A204.1 (cell line): Measurements from ENCODE around the gene TNNT3.
"Not testable (repeated sequence)": the region's sequence is repeated elsewhere in the genome, so short reads cannot be mapped to it uniquely, and the experiment has no call there.

Experiments
- FAIRE-seq: peaks from 2 replicates; lab custom pipeline; 2012; peaks lifted over from hg19 to GRCh38; lab: Jason Lieb, UNC

Gene TNNT3

GRCh38 chr11:1919391-1920127 lies at the start of gene TNNT3:
TSS of gene TNNT3 (plus strand) at chr11:1919703. CDS start at chr11:1922875, 3,172 bp downstream.
- FAIRE-seq: no peak

DNA sequence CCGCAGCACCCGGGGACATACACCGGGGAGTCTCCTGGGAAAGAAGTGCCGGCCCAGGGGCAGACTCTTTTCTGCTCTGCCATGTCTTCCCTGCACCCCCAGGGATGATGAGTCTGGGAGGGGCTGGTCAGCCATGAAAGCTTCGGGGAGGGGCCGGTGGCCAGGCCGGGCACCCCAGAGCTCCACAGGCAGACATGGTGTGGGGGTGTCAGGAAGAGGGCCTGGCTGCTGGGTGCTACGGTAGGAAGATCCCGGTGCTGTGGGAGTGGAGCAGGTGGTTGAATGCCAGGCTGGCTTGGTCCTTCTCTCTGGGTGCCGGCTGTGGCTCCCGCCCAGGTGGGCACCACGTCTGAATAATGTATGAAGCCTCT lies 49.2 kb upstream of the TNNT3 start:
- no peak for FAIRE-seq

GRCh38 chr11:1870721-1871466 lies 48.6 kb upstream of the TNNT3 start:
- FAIRE-seq: no peak

DNA sequence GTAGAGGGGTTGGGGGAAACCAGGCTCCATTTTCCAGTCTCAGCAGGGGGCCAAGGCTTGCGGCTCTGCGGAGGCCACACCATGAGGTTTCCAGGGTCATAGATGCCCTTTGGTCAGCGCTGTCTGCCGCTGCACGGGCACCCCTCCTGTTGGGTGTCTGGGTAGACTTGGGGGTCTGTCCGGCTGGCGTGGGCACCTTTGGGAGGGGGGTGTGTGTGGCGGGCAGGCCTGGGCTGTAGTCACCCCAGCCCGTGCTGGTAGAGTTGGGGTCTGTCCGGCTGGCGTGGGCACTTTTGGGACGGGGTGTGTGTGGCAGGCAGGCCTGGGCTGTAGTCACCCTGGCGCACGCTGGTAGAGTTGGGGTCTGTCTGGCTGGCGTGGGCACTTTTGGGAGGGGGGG lies 48.0 kb upstream of the TNNT3 start:
- no peak for FAIRE-seq

DNA sequence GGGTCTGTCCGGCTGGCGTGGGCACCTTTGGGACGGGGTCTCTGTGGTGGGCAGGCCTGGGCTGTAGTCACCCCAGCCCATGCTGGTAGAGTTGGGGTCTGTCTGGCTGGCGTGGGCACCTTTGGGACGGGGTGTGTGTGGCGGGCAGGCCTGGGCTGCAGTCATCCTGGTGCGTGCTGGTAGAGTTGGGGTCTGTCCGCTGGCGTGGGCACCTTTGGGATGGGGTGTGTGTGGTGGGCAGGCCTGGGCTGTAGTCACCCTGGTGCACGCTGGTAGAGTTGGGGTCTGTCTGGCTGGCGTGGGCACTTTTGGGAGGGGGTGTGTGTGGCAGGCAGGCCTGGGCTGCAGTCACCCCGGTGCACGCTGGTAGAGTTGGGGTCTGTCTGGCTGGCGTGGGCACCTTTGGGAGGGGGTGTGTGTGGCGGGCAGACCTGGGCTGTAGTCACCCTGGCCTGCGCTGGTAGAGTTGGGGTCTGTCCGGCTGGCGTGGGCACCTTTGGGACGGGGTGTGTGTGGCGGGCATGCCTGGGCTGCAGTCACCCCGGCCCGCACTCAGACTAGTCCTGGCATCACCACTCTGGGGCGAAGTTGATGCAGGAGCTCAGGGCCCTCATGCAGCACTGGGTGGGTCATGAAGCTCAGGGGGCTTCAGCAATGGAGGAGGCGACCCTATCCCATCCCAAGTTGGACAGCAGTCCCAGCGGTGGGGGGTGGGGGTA lies 47.1 kb upstream of the TNNT3 start:
- no peak for FAIRE-seq

- no peak for FAIRE-seq
These were observed 46.3 kb upstream of the TNNT3 start for GRCh38 chr11:1873048-1873812.

DNA sequence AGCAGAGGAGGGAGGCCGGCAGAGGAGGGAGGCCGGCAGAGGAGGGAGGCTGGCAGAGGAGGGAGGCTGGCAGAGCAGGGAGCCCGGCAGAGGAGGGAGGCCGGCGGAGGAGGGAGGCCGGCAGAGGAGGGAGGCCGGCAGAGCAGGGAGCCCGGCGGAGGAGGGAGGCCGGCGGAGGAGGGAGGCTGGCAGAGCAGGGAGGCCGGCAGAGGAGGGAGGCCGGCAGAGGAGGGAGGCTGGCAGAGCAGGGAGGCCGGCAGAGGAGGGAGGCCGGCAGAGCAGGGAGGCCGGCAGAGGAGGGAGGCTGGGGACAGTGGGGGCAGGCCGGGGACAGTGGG lies 45.7 kb upstream of the TNNT3 start:
- FAIRE-seq: not testable (repeated sequence)

DNA sequence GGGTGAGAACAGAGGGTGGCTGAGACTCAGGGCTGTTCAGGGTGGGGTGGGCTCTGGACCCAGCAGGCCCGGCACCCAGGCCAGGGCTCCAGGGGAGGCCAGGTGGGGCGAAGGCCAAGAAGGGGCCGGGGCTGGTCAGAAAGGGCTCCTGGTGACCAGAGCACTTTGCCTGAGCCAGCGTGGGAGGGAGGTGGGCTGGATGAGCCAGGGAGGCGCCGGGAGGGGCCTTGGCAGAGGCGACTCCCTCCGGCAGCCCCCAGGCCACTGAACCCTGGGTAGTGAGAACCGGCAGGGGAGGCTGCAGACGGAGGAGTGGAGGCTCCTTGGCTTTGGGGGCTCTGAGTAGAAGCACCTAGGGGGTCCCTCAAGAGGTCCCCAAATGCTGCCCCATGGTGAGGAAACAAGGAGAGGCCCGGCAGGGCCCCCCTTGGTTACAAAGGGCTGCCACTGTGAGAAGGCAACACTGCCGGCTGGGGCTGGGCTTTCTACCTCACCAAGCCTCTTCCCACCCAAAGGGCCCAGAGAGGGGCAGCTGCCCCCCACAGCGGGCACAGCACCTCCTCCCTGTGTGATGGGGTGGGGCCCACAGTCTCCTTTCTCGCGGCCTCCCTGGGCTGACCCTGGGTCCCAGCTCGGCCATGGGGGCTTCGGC lies 44.9 kb upstream of the TNNT3 start:
- not testable (repeated sequence) for FAIRE-seq

GRCh38 chr11:1875093-1875850 lies 44.2 kb upstream of the TNNT3 start:
- FAIRE-seq: no peak

- FAIRE-seq: not testable (repeated sequence)
These were observed 43.6 kb upstream of the TNNT3 start for GRCh38 chr11:1875851-1876301.

DNA sequence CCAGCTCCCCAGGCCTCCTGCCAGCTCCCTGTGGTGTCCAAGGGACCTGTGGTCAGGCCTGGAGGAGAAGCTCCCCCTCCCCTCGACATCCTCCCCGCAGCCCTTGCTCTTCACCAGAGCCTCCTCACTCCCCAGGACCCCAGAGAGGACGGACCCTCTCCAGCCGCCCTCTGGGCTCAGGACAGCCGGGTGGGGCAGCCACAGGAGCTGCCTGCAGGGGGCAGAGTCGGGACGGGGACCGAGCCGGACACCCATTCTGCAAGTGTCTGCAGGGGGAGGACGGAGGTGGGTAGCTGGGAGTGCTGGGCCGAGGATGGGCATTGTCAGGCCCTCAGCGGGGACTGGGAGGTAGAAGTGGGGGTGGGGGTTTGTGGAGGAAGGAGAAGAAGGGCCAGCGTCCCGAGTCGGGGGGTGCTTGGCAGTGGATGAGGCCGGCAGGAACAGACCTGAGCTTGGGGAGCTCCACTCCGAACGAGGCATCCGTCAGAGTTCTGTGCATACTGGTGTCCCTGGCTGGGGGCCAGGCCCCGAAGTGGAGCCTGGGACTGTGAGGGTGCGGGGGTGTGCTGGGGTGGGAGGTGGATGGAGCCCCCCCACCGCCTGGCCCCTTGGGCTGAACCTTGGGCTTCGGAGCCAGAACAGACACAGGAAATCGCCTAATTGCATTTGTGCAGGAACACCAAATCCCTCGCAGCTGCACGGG lies 43.0 kb upstream of the TNNT3 start:
- FAIRE-seq: no peak

DNA sequence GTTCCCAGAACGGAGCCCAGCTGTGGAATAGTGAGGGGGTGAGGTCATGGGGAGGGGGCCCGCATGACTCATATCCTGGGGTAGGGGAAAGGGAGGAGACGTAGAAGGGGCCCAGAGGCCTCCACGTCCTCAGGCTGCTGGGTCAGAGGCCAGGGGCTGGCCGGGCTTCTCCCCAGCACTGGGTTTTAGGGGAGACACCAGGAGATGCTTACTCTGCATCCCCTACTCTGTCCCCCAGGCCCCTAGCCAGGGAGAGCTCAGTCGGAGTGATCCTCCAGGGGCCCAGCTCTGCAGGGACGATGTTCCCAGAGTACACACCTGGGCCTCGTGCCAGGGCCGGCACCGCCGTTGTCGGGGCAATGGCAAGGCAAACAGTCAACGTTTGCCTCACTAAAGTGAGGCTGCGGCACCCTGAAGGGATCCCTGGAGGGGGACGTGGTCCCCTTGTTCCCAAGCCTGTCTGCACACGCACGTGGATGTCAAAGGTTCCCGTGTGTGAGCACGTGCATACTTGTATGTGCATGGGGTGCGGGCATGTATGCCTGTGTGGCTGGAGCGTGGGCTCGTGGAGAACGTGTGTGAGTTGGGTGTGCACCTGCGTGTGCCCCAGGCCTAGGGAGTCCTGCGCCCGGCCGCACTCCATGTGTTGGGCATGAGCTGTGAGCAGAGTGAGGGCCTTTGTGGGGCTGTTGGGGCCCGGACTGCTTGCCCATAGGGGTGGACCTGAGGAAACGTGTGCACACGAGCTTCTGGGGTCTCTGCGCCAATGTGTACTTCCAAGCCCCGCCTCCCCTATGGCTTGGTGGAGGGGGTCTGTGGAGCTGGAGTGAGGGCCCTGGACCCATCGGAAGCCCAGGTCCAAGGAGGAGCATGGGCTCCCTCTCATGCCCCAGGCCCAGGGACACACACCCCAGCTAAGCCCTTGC lies 42.0 kb upstream of the TNNT3 start:
- FAIRE-seq: no peak

DNA sequence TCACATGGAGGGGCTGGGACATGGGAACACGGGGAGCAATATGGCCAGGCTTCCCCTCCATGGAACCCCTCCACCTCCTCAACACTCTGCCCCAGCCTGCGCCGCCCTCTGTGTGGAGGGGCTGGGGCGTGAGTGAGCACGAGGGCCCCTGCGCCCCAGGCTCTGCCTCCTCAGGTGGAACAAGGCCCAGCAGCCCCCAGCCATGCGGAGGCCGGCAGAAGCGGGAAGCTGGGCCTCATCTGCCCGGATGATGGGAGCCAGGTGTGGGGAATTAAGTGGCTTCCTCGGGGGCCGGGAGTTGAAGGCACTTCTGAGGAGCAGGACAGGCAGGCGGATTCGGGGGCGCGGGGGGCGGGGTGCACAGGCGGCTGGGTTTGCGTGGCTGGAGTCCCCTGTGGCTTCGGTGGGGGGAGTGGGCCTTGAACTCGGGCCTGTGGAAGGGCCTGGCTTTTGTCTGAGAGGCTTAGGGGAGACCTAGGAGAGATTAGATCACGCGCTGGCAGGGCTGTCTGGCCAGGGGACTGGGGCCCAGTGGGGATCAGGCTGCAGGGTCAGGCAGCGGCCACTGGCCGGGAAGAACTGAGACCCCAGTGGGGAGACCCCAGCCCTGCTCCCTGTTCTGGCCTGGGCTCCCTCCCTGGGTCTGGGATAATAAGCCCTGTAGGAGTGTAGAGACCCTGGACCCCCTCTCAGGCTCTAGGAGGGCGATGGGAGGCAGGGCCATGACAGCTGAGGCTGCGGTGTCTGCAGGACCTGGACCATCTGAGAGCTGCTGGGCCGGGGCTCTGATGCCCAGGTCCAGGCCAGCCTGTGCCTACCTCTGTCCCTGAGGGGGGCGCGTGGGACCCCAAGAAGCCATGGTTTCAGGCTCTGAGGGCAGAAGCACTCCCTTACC lies 41.1 kb upstream of the TNNT3 start:
- no peak for FAIRE-seq

GRCh38 chr11:1879342-1879940 lies 40.1 kb upstream of the TNNT3 start:
- no peak for FAIRE-seq

GRCh38 chr11:1879941-1880720 lies 39.4 kb upstream of the TNNT3 start:
- FAIRE-seq: no peak

DNA sequence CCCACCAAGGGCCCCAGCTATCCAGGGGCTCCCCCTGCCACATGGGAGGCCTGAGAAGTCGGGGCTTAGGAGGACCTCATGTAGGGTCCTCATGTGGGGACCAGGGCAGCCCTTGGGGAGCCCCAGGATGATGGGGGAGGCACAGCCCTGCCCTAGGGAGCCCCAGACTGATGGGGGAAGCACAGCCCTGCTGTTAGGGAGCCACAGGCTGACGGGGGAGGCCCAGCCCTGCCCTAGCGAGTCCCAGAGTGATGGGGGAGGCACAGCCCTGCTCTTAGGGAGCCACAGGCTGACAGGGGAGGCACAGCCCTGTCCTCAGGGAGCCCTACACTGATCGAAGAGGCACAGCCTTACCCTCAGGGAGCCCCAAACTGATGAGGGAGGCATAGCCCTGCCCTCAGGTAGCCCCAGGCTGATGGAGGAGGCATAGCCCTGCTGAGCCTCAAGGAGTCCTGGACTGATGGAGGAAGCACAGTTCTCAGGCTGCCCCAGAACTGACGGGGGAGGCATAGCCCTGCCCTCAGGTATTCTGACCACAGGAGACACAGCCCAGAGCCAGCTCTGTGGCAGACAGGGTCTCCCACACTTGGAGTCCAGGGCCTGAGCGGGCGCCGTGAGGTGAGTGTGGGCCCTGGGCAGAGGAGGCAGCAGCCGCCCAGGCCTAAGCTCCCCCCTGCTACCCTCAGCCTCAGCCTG lies 38.6 kb upstream of the TNNT3 start:
- no peak for FAIRE-seq
